Measurements from ENCODE around the gene GABBR2. TPM values are rescaled to one million over a fixed set of nuclear protein-coding genes. Genes with fewer than 3 reads are reported as not detected.

The GABBR2 gene
- polyA plus RNA-seq, 1 donor (not counting 4 experiments of a cell fraction or from before 2014, with no cell fraction given): 0.01 TPM

DNA sequence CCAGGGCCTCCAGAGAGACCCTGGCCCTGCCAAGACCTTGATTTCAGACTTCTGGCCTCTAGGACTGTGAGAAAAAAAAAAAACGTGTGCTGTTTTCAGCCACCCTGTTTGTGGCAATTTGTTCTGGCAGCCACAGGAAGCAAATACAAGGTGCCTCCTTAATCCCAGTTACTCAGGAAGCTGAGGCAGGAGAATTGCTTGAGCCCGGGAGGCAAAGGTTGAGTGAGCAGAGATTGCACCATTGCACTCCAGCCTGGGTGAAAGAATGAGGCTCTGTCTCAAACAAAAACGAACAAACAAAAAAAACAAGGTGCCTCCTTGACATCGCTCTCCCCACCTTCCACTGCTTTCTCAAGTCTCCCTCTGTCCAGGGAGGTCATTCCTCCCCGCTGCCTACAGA lies 98.0 kb downstream of the GABBR2 start:
- Histone ChIP-seq H3K4me3 (ENCODE audit: control insufficient read depth in 2 of 3, extremely low read depth in 1 of 3, insufficient read depth in 2 of 3, low read depth in 1 of 3, low read length in 3 of 3) (no peak overlapping the region), H3K4me2 (ENCODE audit: control insufficient read depth, extremely low read depth, insufficient read depth, low read depth, low read length) (no peak overlapping the region), H3K9me1 (ENCODE audit: control insufficient read depth, extremely low read depth, insufficient read depth, low read length) (no peaks in the 10 kb centered on the region), H3K9ac (ENCODE audit: control insufficient read depth, extremely low read depth, insufficient read depth, low read length) (no peak overlapping the region), H3K9me3 (ENCODE audit: control insufficient read depth, low read depth, low read length) (no peaks in the 10 kb centered on the region), H3K79me2 (ENCODE audit: control insufficient read depth, insufficient read depth, low read length) (no peaks in the 10 kb centered on the region), H4K20me1 (ENCODE audit: control insufficient read depth, extremely low read depth, insufficient read depth, low read length) (no peaks in the 10 kb centered on the region), H3K4me1 (ENCODE audit: control insufficient read depth, extremely low read depth, insufficient read depth, low read length) (no peaks in the 10 kb centered on the region), H2AFZ (ENCODE audit: control insufficient read depth, low read length) (no peak overlapping the region), H3K27ac (ENCODE audit: control insufficient read depth, insufficient read depth, low read length) (no peak overlapping the region), H3K27me3 (ENCODE audit: control insufficient read depth, extremely low read depth, insufficient read depth, low read length) (peaks cover 10% of the 10 kb centered on the region), H3K36me3 (ENCODE audit: control insufficient read depth in 2 of 2, extremely low read depth in 1 of 2, insufficient read depth in 2 of 2, low read length in 2 of 2) (no peaks in the 10 kb centered on the region)
- TF ChIP-seq, protein P1, sequence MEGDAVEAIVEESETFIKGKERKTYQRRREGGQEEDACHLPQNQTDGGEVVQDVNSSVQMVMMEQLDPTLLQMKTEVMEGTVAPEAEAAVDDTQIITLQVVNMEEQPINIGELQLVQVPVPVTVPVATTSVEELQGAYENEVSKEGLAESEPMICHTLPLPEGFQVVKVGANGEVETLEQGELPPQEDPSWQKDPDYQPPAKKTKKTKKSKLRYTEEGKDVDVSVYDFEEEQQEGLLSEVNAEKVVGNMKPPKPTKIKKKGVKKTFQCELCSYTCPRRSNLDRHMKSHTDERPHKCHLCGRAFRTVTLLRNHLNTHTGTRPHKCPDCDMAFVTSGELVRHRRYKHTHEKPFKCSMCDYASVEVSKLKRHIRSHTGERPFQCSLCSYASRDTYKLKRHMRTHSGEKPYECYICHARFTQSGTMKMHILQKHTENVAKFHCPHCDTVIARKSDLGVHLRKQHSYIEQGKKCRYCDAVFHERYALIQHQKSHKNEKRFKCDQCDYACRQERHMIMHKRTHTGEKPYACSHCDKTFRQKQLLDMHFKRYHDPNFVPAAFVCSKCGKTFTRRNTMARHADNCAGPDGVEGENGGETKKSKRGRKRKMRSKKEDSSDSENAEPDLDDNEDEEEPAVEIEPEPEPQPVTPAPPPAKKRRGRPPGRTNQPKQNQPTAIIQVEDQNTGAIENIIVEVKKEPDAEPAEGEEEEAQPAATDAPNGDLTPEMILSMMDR (optimal IDR thresholded peaks at IDR 0.05 in 1 of 3, IDR thresholded peaks at IDR 0.05 in 1 of 3, conservative IDR thresholded peaks at IDR 0.05 in 1 of 3; ENCODE audit: extremely low read depth in 1 of 3, insufficient read depth in 2 of 3, low read length in 3 of 3): no peak
- TF ChIP-seq EZH2 (IDR thresholded peaks at IDR 0.05; ENCODE audit: low read length): no peak
- dilution Hi-C loops (cut with MboI; ENCODE audit: extremely low pct_ligation_motif_present, low sequenced_read_pairs): no loop called here
- DNase-seq (ENCODE audit: low read depth, low spot score): no peak
- no peak for FAIRE-seq

DNA sequence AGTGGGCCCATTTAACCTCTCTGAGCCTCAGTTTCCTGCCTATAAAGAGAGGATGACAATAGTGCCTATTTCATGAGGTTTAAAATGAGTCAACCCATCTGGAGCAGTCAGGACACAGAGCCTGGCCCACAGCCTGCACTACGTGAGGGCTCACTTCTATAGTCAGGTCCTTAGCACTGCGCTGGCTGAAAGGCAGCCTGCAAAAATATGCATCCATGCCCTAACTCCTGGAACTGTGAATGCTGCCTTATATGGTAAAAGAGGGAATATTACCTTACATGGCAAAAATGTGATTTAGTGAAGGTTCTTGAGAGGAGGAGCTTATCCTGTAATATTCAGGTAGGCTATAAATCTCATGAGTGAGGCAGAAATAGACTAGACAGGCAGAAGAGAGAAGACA lies 98.5 kb downstream of the GABBR2 start:
- no peaks in the 10 kb centered on the region for H3K9me3 ChIP-seq (ENCODE audit: control insufficient read depth, low read depth, low read length)
- no peak overlapping the region for H3K4me3 ChIP-seq (ENCODE audit: control insufficient read depth in 2 of 3, extremely low read depth in 1 of 3, insufficient read depth in 2 of 3, low read depth in 1 of 3, low read length in 3 of 3)
- dilution Hi-C loops (cut with MboI; ENCODE audit: extremely low pct_ligation_motif_present, low sequenced_read_pairs): no loop called here
- H3K27ac ChIP-seq (ENCODE audit: control insufficient read depth, insufficient read depth, low read length): no peak overlapping the region
- H2AFZ ChIP-seq (ENCODE audit: control insufficient read depth, low read length): no peak overlapping the region
- no peaks in the 10 kb centered on the region for H3K79me2 ChIP-seq (ENCODE audit: control insufficient read depth, insufficient read depth, low read length)
- H3K9me1 ChIP-seq (ENCODE audit: control insufficient read depth, extremely low read depth, insufficient read depth, low read length): no peaks in the 10 kb centered on the region
- no peak overlapping the region for H3K4me2 ChIP-seq (ENCODE audit: control insufficient read depth, extremely low read depth, insufficient read depth, low read depth, low read length)
- H3K27me3 ChIP-seq (ENCODE audit: control insufficient read depth, extremely low read depth, insufficient read depth, low read length): peaks cover 11% of the 10 kb centered on the region
- FAIRE-seq: no peak
- H3K36me3 ChIP-seq (ENCODE audit: control insufficient read depth in 2 of 2, extremely low read depth in 1 of 2, insufficient read depth in 2 of 2, low read length in 2 of 2): no peaks in the 10 kb centered on the region
- no peak overlapping the region for H3K9ac ChIP-seq (ENCODE audit: control insufficient read depth, extremely low read depth, insufficient read depth, low read length)
- TF ChIP-seq EZH2 (IDR thresholded peaks at IDR 0.05; ENCODE audit: low read length): no peak
- TF ChIP-seq, protein P1 (optimal IDR thresholded peaks at IDR 0.05 in 1 of 3, IDR thresholded peaks at IDR 0.05 in 1 of 3, conservative IDR thresholded peaks at IDR 0.05 in 1 of 3; ENCODE audit: extremely low read depth in 1 of 3, insufficient read depth in 2 of 3, low read length in 3 of 3): no peak
- H4K20me1 ChIP-seq (ENCODE audit: control insufficient read depth, extremely low read depth, insufficient read depth, low read length): no peaks in the 10 kb centered on the region
- H3K4me1 ChIP-seq (ENCODE audit: control insufficient read depth, extremely low read depth, insufficient read depth, low read length): no peaks in the 10 kb centered on the region
- DNase-seq (ENCODE audit: low read depth, low spot score): no peak
